HCT116 (cell line): ENCODE data around the gene MINDY4. TPM values are rescaled to one million over a fixed set of nuclear protein-coding genes. Genes with fewer than 3 reads are reported as not detected.

Source experiments
- ATAC-seq: fragments of 200-7000 bp; cut with Tn5 transposase; 2 replicates; pipeline ENCODE4 v1.9.1; 2020; ENCODE audit warnings: mild to moderate bottlenecking, moderate library complexity
- BruUV-seq: library from RNA; stranded (reverse); fragments of 400-500 nt; replicated peaks from 2 replicates; lab custom pipeline; 2021; lab: Mats Ljungman, UMichigan
- CTCF ChIA-PET: fragments of 300-600 bp; sonication (Branson Sonifier 250); formaldehyde crosslinking; loops from one replicate; lab custom pipeline; 2021; ENCODE audit warnings: antibody characterized with exemption; lab: Charles Lee
- POLR2A ChIA-PET: fragments of 300-600, 350-600 bp; sonication (Branson Sonifier 250); formaldehyde crosslinking; loops from one replicate; lab custom pipeline; 2021; ENCODE audit warnings: antibody characterized with exemption; lab: Charles Lee
- RAD21 ChIA-PET, 2 experiments: fragments of 300-600 bp; sonication (Branson Sonifier 250); formaldehyde crosslinking; loops; one replicate each; lab custom pipeline; 2023; ENCODE audit warnings: low total read pairs in 2 of 2; ENCODE audit not compliant: uncharacterized antibody in 2 of 2, unreplicated experiment in 2 of 2, low non-redundant PET in 1 of 2; lab: Charles Lee
- DNase-seq: peaks from one replicate; pipeline ENCODE4 v3.0.0-alpha.2; 2010; ENCODE audit warnings: low read depth, low spot score
- H2AFZ ChIP-seq: fragments of 200-600 bp; shearing (Covaris generic), sonication (generic); 2 replicates; pipeline ENCODE4 v1.6.1; 2017; ENCODE audit warnings: low read depth, mixed run types, mixed read lengths, antibody characterized with exemption, low read length; ENCODE audit not compliant: poor library complexity, severe bottlenecking
- H3K27ac ChIP-seq: 2 replicates; pipeline ENCODE4 v1.5.1; 2012; ENCODE audit warnings: low read depth, low read length
- H3K27me3 ChIP-seq: fragments of 200-600 bp; sonication (generic); 2 replicates; pipeline ENCODE4 v1.6.1; 2016; ENCODE audit warnings: mixed run types, low read length, mixed read lengths; ENCODE audit not compliant: insufficient read depth
- H3K36me3 ChIP-seq, 2 experiments: fragments of 200-500 bp in 1 of 2; fragments of 200-600 bp in 1 of 2; sonication (Bioruptor generic) in 1 of 2; sonication (generic) in 1 of 2; 2 replicates each; pipeline versions ENCODE4 v1.5.1 to v1.6.1; 2014 to 2016; ENCODE audit warnings: low read length in 2 of 2, inconsistent platforms in 1 of 2, mixed read lengths in 1 of 2, mixed run types in 1 of 2; ENCODE audit not compliant: insufficient read depth in 2 of 2, control insufficient read depth in 1 of 2
- H3K4me1 ChIP-seq, 2 experiments: fragments of 200-600 bp in 1 of 2; sonication (generic) in 1 of 2; 2 replicates each; pipeline versions ENCODE4 v1.5.1 to v1.6.1; 2012 to 2017; ENCODE audit warnings: low read length in 2 of 2, inconsistent platforms in 1 of 2, mild to moderate bottlenecking in 1 of 2, mixed read lengths in 1 of 2, mixed run types in 1 of 2, moderate library complexity in 1 of 2; ENCODE audit not compliant: insufficient read depth in 2 of 2, control insufficient read depth in 1 of 2
- H3K4me2 ChIP-seq: fragments of 200-600 bp; sonication (generic); 2 replicates; pipeline ENCODE4 v1.6.1; 2017; ENCODE audit warnings: mixed run types, low read length, mixed read lengths
- H3K4me3 ChIP-seq, 2 experiments: fragments of 200-600 bp in 1 of 2; sonication (generic) in 1 of 2; replicated peaks in 1 of 2; 2 replicates each; pipeline ENCODE4 v1.5.1; 2011 to 2016; ENCODE audit warnings: low read length in 2 of 2, control low read depth in 1 of 2, low read depth in 1 of 2, mild to moderate bottlenecking in 1 of 2, mixed read lengths in 1 of 2, mixed run types in 1 of 2
- H3K79me2 ChIP-seq: fragments of 200-600 bp; sonication (generic); 2 replicates; pipeline ENCODE4 v1.6.1; 2017; ENCODE audit warnings: mild to moderate bottlenecking, mixed run types, low read length, moderate library complexity, mixed read lengths; ENCODE audit not compliant: insufficient read depth
- H3K9ac ChIP-seq: fragments of 200-600 bp; sonication (generic); 2 replicates; pipeline ENCODE4 v1.6.1; 2016; ENCODE audit warnings: low read length, mixed read lengths
- H3K9me2 ChIP-seq: fragments of 200-600 bp; sonication (generic), shearing (Covaris generic); 2 replicates; pipeline ENCODE4 v1.6.1; 2017; ENCODE audit warnings: mixed run types, mild to moderate bottlenecking, moderate library complexity; ENCODE audit not compliant: insufficient read depth
- H3K9me3 ChIP-seq, 2 experiments: fragments of 200-500 bp in 1 of 2; fragments of 200-600 bp in 1 of 2; sonication (Bioruptor generic) in 1 of 2; sonication (generic) in 1 of 2; 2 replicates each; pipeline ENCODE4 v1.6.1; 2014 to 2017; ENCODE audit warnings: low read length in 2 of 2, mixed read lengths in 2 of 2, inconsistent platforms in 1 of 2, low read depth in 1 of 2, mild to moderate bottlenecking in 1 of 2, mixed run types in 1 of 2, moderate library complexity in 1 of 2; ENCODE audit not compliant: control insufficient read depth in 1 of 2, insufficient read depth in 1 of 2
- H4K20me1 ChIP-seq: fragments of 200-600 bp; sonication (generic), shearing (Covaris generic); 2 replicates; pipeline ENCODE4 v1.6.1; 2017; ENCODE audit warnings: mixed run types, mild to moderate bottlenecking, moderate library complexity; ENCODE audit not compliant: insufficient read depth
- ATF3 ChIP-seq: IDR thresholded peaks from 2 replicates; pipeline ENCODE4 v1.6.1; 2012
- CBX3 ChIP-seq: IDR thresholded peaks from 2 replicates; pipeline ENCODE4 v1.6.1; 2012; ENCODE audit warnings: low read depth
- EGR1 ChIP-seq: IDR thresholded peaks from 2 replicates; pipeline ENCODE4 v1.6.1; 2012; ENCODE audit warnings: low read depth
- EZH2 ChIP-seq: fragments of 200-600 bp; sonication (generic); IDR thresholded peaks from 2 replicates; pipeline ENCODE4 v1.6.1; 2017; ENCODE audit warnings: antibody characterized with exemption, mixed run types
- POLR2AphosphoS5 ChIP-seq: IDR thresholded peaks from 2 replicates; pipeline ENCODE4 v1.6.1; 2011; ENCODE audit warnings: mild to moderate bottlenecking, low read depth, low read length, moderate library complexity
- REST ChIP-seq: IDR thresholded peaks from 2 replicates; pipeline ENCODE4 v1.6.1; 2012; ENCODE audit warnings: low read depth
- SIN3A ChIP-seq: IDR thresholded peaks from 2 replicates; pipeline ENCODE4 v1.6.1; 2012; ENCODE audit warnings: low read depth
- SP1 ChIP-seq: IDR thresholded peaks from 2 replicates; pipeline ENCODE4 v1.6.1; 2012; ENCODE audit warnings: low read depth
- YY1 ChIP-seq: IDR thresholded peaks from 2 replicates; pipeline ENCODE4 v1.6.1; 2011; ENCODE audit warnings: low read length, low read depth, moderate library complexity, mild to moderate bottlenecking; ENCODE audit not compliant: insufficient replicate concordance; ENCODE audit errors: extremely low read depth
- ZFX ChIP-seq: fragments of 450-650 bp; IDR thresholded peaks from 2 replicates; pipeline ENCODE4 v1.6.1; 2017
- intact Hi-C: fragments of 100-400 bp; cut with micrococcal nuclease; formaldehyde crosslinking; loops from 2 replicates; pipeline ENCODE4 v1.10.0; 2022
- total RNA-seq: library from RNA; stranded (reverse); gene quantifications from one replicate; pipeline ENCODE4 v1.2.1, GENCODE V29; 2021; ENCODE audit not compliant: unreplicated experiment
- TF ChIP-seq, protein P1 (sequence below): IDR thresholded peaks from 2 replicates; pipeline ENCODE4 v1.6.1; 2012
- TF ChIP-seq, protein P2 (sequence below), 3 experiments: fragments of 200-600 bp in 1 of 3; sonication (generic) in 1 of 3; IDR thresholded peaks in 2 of 3; conservative IDR thresholded peaks in 1 of 3; 2 replicates each; pipeline ENCODE4 v1.5.1; 2012 to 2017; ENCODE audit warnings: low read depth in 2 of 3, low read length in 2 of 3, antibody characterized with exemption in 1 of 3, borderline replicate concordance in 1 of 3, control low read depth in 1 of 3, mild to moderate bottlenecking in 1 of 3, mixed read lengths in 1 of 3, mixed run types in 1 of 3, moderate library complexity in 1 of 3; ENCODE audit not compliant: insufficient read depth in 1 of 3

Gene MINDY4
- total RNA-seq, 1 experiment from 2014 or later: 6.1 TPM

- no peaks in the 10 kb centered on the region for H3K9me3 ChIP-seq
- ChIA-PET POLR2A (no interaction called here), RAD21 (no interaction called here), CTCF (no interaction called here)
- H3K79me2 ChIP-seq: no peaks in the 10 kb centered on the region
- H3K4me2 ChIP-seq: no peak overlapping the region
- no peak overlapping the region for H3K9ac ChIP-seq
- H3K4me1 ChIP-seq: no peaks in the 10 kb centered on the region
- DNase-seq (no peak), ATAC-seq (no peak)
- no peak overlapping the region for H2AFZ ChIP-seq
- H4K20me1 ChIP-seq: no peaks in the 10 kb centered on the region
- no peaks in the 10 kb centered on the region for H3K9me2 ChIP-seq
- no peaks in the 10 kb centered on the region for H3K27me3 ChIP-seq
- H3K36me3 ChIP-seq: no peaks in the 10 kb centered on the region
- BruUV-seq: no TSS peak
- H3K4me3 ChIP-seq: no peak overlapping the region
- H3K27ac ChIP-seq: no peak overlapping the region
- intact Hi-C loops: no loop called here
- TF ChIP-seq SIN3A: no peak
These were observed 18.2 kb upstream of the MINDY4 start for GRCh38 chr7:30752979-30753378.

GRCh38 chr7:30754315-30754877 lies 16.8 kb upstream of the MINDY4 start:
- no TSS peak for BruUV-seq
- no peaks in the 10 kb centered on the region for H3K9me2 ChIP-seq
- H3K9me3 ChIP-seq: no peaks in the 10 kb centered on the region
- no peak for ATAC-seq
- no peak overlapping the region for H3K4me3 ChIP-seq
- no peaks in the 10 kb centered on the region for H3K79me2 ChIP-seq
- TF ChIP-seq SIN3A: no peak
- no peak for TF ChIP-seq SP1
- TF ChIP-seq, protein P1, sequence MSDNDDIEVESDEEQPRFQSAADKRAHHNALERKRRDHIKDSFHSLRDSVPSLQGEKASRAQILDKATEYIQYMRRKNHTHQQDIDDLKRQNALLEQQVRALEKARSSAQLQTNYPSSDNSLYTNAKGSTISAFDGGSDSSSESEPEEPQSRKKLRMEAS: no peak
- no peak for TF ChIP-seq ZFX
- no peak for TF ChIP-seq EGR1
- TF ChIP-seq EZH2: no peak
- no peak for TF ChIP-seq ATF3
- TF ChIP-seq, protein P2, sequence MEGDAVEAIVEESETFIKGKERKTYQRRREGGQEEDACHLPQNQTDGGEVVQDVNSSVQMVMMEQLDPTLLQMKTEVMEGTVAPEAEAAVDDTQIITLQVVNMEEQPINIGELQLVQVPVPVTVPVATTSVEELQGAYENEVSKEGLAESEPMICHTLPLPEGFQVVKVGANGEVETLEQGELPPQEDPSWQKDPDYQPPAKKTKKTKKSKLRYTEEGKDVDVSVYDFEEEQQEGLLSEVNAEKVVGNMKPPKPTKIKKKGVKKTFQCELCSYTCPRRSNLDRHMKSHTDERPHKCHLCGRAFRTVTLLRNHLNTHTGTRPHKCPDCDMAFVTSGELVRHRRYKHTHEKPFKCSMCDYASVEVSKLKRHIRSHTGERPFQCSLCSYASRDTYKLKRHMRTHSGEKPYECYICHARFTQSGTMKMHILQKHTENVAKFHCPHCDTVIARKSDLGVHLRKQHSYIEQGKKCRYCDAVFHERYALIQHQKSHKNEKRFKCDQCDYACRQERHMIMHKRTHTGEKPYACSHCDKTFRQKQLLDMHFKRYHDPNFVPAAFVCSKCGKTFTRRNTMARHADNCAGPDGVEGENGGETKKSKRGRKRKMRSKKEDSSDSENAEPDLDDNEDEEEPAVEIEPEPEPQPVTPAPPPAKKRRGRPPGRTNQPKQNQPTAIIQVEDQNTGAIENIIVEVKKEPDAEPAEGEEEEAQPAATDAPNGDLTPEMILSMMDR (IDR thresholded peaks at IDR 0.05 in 2 of 3, conservative IDR thresholded peaks at IDR 0.05 in 1 of 3; ENCODE audit: borderline replicate concordance in 1 of 3, insufficient read depth in 1 of 3, low read depth in 2 of 3, low read length in 2 of 3): no peak
- no peak for TF ChIP-seq REST
- no peak for TF ChIP-seq CBX3
- no peak for TF ChIP-seq POLR2AphosphoS5
- no peak for TF ChIP-seq YY1
- CTCF ChIA-PET: no interaction called here
- no peak overlapping the region for H3K4me2 ChIP-seq
- RAD21 ChIA-PET: no interaction called here
- no peak overlapping the region for H3K27ac ChIP-seq
- POLR2A ChIA-PET: no interaction called here
- H3K9ac ChIP-seq: no peak overlapping the region
- intact Hi-C loops: no loop called here
- no peaks in the 10 kb centered on the region for H3K4me1 ChIP-seq
- no peak for DNase-seq
- no peaks in the 10 kb centered on the region for H3K36me3 ChIP-seq
- H3K27me3 ChIP-seq: no peaks in the 10 kb centered on the region
- no peaks in the 10 kb centered on the region for H4K20me1 ChIP-seq
- no peak overlapping the region for H2AFZ ChIP-seq
